ENCODE data around the gene ADGRG3. TPM values are rescaled to one million over a fixed set of nuclear protein-coding genes. Genes with fewer than 3 reads are reported as not detected.

The ADGRG3 gene
- total and polyA plus RNA-seq, 2 of the 13 experiments (the other 11 are each of a cell fraction or from before 2014, with no cell fraction given), result 2.7 to 11.8 TPM

DNA sequence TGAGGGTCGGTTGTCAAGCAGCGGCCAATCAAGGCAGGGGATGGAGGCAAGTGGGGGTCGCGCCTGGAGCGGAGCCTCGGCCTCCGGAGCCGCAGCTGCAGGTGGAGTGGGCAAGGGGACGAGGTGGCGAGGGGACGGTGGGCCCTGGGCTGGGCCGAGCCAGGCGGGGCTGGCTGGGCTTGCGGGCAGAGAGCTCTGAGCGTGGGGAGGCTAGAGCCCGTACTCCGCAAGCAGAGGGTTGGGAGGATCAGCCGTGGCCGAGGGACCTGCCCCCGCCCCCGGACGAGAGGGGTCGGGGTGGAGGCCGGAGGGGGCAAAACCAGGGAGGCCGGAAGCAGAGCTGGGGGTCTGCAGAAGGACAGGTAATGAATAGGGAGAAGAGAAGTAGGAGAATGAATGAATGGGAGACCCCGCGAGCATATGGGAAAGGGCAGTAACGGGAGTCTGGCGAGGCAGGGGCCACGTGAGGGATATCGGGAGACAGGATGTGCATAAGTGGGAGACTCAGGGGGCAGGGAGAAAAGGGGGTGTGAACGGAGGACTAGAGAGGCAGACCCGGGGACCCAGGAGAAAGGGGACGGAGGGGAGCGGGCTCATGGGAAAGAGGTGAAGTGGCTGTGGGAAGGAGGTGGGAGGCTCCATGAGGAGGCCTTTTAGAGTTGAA lies 67.8 kb downstream of the ADGRG3 start, which contains the start of gene KATNB1:
KATNB1 (plus strand) TSS at position 16 of the 664 bp plus-strand sequence. CDS start 1,474 bp downstream, outside the sequence.
- no peaks in the 10 kb centered on the region for H4K20me1 ChIP-seq (ENCODE audit: insufficient read depth, low read length)
- no peaks in the 10 kb centered on the region for H3K36me3 ChIP-seq (replicated peaks in 1 of 2; ENCODE audit: control insufficient read depth in 1 of 2, insufficient read depth in 2 of 2, low read length in 2 of 2)
- intact Hi-C loops (cut with micrococcal nuclease; ENCODE audit: unreplicated experiment), result loop anchor here (1.0 to 10.0 kb wide), 3 partner anchors 87 to 269 kb away; partner anchors contain the start of genes USB1 and ZNF319
- CTCF ChIA-PET (ENCODE audit: low intra/inter-chr PET ratio, low total read pairs), result interaction anchor here (0.8 to 1.1 kb wide), 2 partner anchors 86 to 87 kb away, joined by 5 to 7 read pairs; no protein-coding TSS in a partner anchor
- H3K79me2 ChIP-seq (ENCODE audit: insufficient read depth, low read length), result no peaks in the 10 kb centered on the region
- H2AFZ ChIP-seq (ENCODE audit: low read length), result peak within 1 kb of the TSS; percentile 20
- under 1% methylated on average over 31 of the region's 35 CpGs for WGBS (ENCODE audit: low lambda C conversion rate)
- no peak for FAIRE-seq
- H3K4me2 ChIP-seq (ENCODE audit: low read depth, low read length), result peak within 1 kb of the TSS; percentile 100
- POLR2A ChIA-PET, result interaction anchor here (0.6 to 3.7 kb wide), 50 partner anchors 10 to 393 kb away, joined by 3 to 41 read pairs (median 6); partner anchors contain the start of genes ADGRG3, CFAP20, CIAPIN1 and COQ9
- H3K4me1 ChIP-seq (ENCODE audit: insufficient read depth, low read length), result peaks cover 34% of the 10 kb centered on the region
- H3K9ac ChIP-seq (ENCODE audit: insufficient read depth, low read depth, low read length), result peak within 1 kb of the TSS; percentile 86
- H3K27me3 ChIP-seq (ENCODE audit: control insufficient read depth in 1 of 2, insufficient read depth in 2 of 2, low read length in 2 of 2), result no peaks in the 10 kb centered on the region; a peak in 1 of 5 replicates
- H3K27ac ChIP-seq (ENCODE audit: extremely low read length, insufficient read depth, low read length), result peak within 1 kb of the TSS; percentile 81
- no peak for ATAC-seq
- H3K9me3 ChIP-seq (ENCODE audit: low read length), result no peaks in the 10 kb centered on the region
- no peak for DNase-seq (ENCODE audit: low spot score)
- peak within 1 kb of the TSS; percentile 82 to 91 (median 82) for H3K4me3 ChIP-seq (replicated peaks in 1 of 3; ENCODE audit: insufficient read depth in 1 of 3, low read depth in 2 of 3, low read length in 3 of 3)
- BruUV-seq (replicated peaks), result no TSS peak
- in situ Hi-C loops (cut with HindIII; ENCODE audit: extremely low pct_ligation_motif_present, low pct_unique_long_range_greater_than_20kb), result no loop called here
- TF ChIP-seq ZNF570 (CRISPR knock-in tag; IDR thresholded peaks at IDR 0.05; ENCODE audit: borderline replicate concordance) (no peak), MED13 (CRISPR knock-in tag; IDR thresholded peaks at IDR 0.05) (peak; percentile 18; the same call in 1 of the 2 replicates), RNF2 (conservative IDR thresholded peaks at IDR 0.05; ENCODE audit: low read depth) (0 out of 2 replicates have a peak, but pooled peaks have one; percentile 26), HNRNPL (IDR thresholded peaks at IDR 0.05; ENCODE audit: low read depth, low read length) (0 out of 2 replicates have a peak, but pooled peaks have one; percentile 23), ZNF331 (CRISPR knock-in tag; IDR thresholded peaks at IDR 0.05) (0 out of 2 replicates have a peak, but pooled peaks have one; percentile 17), ZNF558 (CRISPR knock-in tag; IDR thresholded peaks at IDR 0.05; ENCODE audit: borderline replicate concordance) (peak; percentile 34; the same call in 1 of the 2 replicates), NFKBIZ (CRISPR knock-in tag; IDR thresholded peaks at IDR 0.05) (no peak; the same call in 1 of the 2 replicates), SRSF1 (optimal IDR thresholded peaks at IDR 0.05; ENCODE audit: low read depth, low read length) (peak; percentile 63), HES4 (CRISPR knock-in tag; IDR thresholded peaks at IDR 0.05; ENCODE audit: borderline replicate concordance) (0 out of 2 replicates have a peak, but pooled peaks have one; percentile 47), HNRNPLL (IDR thresholded peaks at IDR 0.05; ENCODE audit: low read depth, low read length, poor library complexity, severe bottlenecking) (peak; percentile 79), ZNF24 (IDR thresholded peaks at IDR 0.05) (no peak), ZNF549 (CRISPR knock-in tag; IDR thresholded peaks at IDR 0.05) (no peak), MEF2D (CRISPR knock-in tag; IDR thresholded peaks at IDR 0.05) (0 out of 2 replicates have a peak, but pooled peaks have one; percentile 0), PRMT3 (CRISPR knock-in tag; IDR thresholded peaks at IDR 0.05; ENCODE audit: borderline replicate concordance, low read depth) (no peak)
- TF ChIP-seq, protein P1, sequence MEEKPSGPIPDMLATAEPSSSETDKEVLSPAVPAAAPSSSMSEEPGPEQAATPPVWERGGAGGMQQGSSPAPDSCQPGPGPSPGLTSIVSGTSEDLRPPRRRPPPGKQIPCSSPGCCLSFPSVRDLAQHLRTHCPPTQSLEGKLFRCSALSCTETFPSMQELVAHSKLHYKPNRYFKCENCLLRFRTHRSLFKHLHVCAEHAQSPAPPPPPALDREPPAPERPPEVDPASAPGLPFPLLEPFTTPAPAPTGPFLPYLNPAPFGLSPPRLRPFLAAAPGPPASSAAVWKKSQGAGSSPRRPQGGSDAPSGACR (CRISPR knock-in tag; IDR thresholded peaks at IDR 0.05), result 0 out of 2 replicates have a peak, but pooled peaks have one; percentile 2
- TF ChIP-seq, protein P2, sequence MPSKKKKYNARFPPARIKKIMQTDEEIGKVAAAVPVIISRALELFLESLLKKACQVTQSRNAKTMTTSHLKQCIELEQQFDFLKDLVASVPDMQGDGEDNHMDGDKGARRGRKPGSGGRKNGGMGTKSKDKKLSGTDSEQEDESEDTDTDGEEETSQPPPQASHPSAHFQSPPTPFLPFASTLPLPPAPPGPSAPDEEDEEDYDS (CRISPR knock-in tag; IDR thresholded peaks at IDR 0.05), result peak; percentile 1; the same call in 1 of the 2 replicates
- TF ChIP-seq, protein P3, sequence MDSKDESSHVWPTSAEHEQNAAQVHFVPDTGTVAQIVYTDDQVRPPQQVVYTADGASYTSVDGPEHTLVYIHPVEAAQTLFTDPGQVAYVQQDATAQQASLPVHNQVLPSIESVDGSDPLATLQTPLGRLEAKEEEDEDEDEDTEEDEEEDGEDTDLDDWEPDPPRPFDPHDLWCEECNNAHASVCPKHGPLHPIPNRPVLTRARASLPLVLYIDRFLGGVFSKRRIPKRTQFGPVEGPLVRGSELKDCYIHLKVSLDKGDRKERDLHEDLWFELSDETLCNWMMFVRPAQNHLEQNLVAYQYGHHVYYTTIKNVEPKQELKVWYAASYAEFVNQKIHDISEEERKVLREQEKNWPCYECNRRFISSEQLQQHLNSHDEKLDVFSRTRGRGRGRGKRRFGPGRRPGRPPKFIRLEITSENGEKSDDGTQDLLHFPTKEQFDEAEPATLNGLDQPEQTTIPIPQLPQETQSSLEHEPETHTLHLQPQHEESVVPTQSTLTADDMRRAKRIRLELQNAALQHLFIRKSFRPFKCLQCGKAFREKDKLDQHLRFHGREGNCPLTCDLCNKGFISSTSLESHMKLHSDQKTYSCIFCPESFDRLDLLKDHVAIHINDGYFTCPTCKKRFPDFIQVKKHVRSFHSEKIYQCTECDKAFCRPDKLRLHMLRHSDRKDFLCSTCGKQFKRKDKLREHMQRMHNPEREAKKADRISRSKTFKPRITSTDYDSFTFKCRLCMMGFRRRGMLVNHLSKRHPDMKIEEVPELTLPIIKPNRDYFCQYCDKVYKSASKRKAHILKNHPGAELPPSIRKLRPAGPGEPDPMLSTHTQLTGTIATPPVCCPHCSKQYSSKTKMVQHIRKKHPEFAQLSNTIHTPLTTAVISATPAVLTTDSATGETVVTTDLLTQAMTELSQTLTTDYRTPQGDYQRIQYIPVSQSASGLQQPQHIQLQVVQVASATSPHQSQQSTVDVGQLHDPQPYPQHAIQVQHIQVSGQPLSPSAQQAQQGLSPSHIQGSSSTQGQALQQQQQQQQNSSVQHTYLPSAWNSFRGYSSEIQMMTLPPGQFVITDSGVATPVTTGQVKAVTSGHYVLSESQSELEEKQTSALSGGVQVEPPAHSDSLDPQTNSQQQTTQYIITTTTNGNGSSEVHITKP (CRISPR knock-in tag; IDR thresholded peaks at IDR 0.05; ENCODE audit: low read depth), result 0 out of 2 replicates have a peak, but pooled peaks have one; percentile 4
- TF ChIP-seq, protein P4, sequence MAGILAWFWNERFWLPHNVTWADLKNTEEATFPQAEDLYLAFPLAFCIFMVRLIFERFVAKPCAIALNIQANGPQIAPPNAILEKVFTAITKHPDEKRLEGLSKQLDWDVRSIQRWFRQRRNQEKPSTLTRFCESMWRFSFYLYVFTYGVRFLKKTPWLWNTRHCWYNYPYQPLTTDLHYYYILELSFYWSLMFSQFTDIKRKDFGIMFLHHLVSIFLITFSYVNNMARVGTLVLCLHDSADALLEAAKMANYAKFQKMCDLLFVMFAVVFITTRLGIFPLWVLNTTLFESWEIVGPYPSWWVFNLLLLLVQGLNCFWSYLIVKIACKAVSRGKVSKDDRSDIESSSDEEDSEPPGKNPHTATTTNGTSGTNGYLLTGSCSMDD (CRISPR knock-in tag; IDR thresholded peaks at IDR 0.05), result no peak

Data from HepG2 (cell line).